ENCODE measurements around the gene AFDN. TPM values are rescaled to one million over a fixed set of nuclear protein-coding genes. Genes with fewer than 3 reads are reported as not detected.

AFDN gene
- polyA plus RNA-seq, 1 of the 3 experiments (the other 2 are of a cell fraction) = 25.1 TPM

Other genes starting within 250 kb of the AFDN start
- not detected in 2 replicates for gene KIF25, start 170.8 kb downstream of the AFDN start, polyA plus RNA-seq (2012; rRNA removed)